ENCODE measurements around the gene RNF175.

RNF175 gene

GRCh38 chr4:153747406-153747955 is 12.3 kb downstream of the RNF175 start:
- peaks cover 45% of the 10 kb centered on the region for H3K4me1 Mint-ChIP-seq (ENCODE audit: low read depth)
- no peaks in the 10 kb centered on the region for H3K27me3 Mint-ChIP-seq
- H3K4me3 Mint-ChIP-seq: peak overlapping the region; percentile 20
- H3K9me3 Mint-ChIP-seq: no peaks in the 10 kb centered on the region
- no peaks in the 10 kb centered on the region for H3K36me3 Mint-ChIP-seq (ENCODE audit: low read depth)
- intact Hi-C loops (cut with micrococcal nuclease): loop anchor here (5.0 to 10.0 kb wide), 3 partner anchors 65 to 603 kb away; partner anchors contain the start of gene TLR2
- H3K27ac Mint-ChIP-seq: peak overlapping the region; percentile 89

- H3K27me3 Mint-ChIP-seq: no peaks in the 10 kb centered on the region
- peaks cover 4% of the 10 kb centered on the region for H3K9me3 Mint-ChIP-seq
- intact Hi-C loops (cut with micrococcal nuclease): loop anchor here (5.0 to 10.0 kb wide), 3 partner anchors 63 to 601 kb away; partner anchors contain the start of gene TLR2
- no peak overlapping the region for H3K4me3 Mint-ChIP-seq
- peaks cover 60% of the 10 kb centered on the region for H3K4me1 Mint-ChIP-seq (ENCODE audit: low read depth)
- H3K27ac Mint-ChIP-seq: no peak overlapping the region
- H3K36me3 Mint-ChIP-seq (ENCODE audit: low read depth): peaks cover 3% of the 10 kb centered on the region
These were observed 14.2 kb downstream of the RNF175 start for GRCh38 chr4:153745651-153746050.

GRCh38 chr4:153741541-153741940 is 18.3 kb downstream of the RNF175 start:
- no peaks in the 10 kb centered on the region for H3K27me3 Mint-ChIP-seq
- peaks cover 6% of the 10 kb centered on the region for H3K36me3 Mint-ChIP-seq (ENCODE audit: low read depth)
- H3K4me3 Mint-ChIP-seq: no peak overlapping the region
- intact Hi-C loops (cut with micrococcal nuclease): loop anchor here (10.0 kb wide), 2 partner anchors 307 to 597 kb away; no protein-coding TSS in a partner anchor
- peak overlapping the region; percentile 17 for H3K27ac Mint-ChIP-seq
- peaks cover 18% of the 10 kb centered on the region for H3K9me3 Mint-ChIP-seq
- H3K4me1 Mint-ChIP-seq (ENCODE audit: low read depth): peaks cover 39% of the 10 kb centered on the region

- intact Hi-C loops (cut with micrococcal nuclease): no loop called here
- Mint-ChIP-seq H3K4me1 (ENCODE audit: low read depth) (peaks cover 27% of the 10 kb centered on the region), H3K27ac (no peak overlapping the region), H3K27me3 (no peaks in the 10 kb centered on the region), H3K36me3 (ENCODE audit: low read depth) (peaks cover 6% of the 10 kb centered on the region), H3K4me3 (no peak overlapping the region), H3K9me3 (peaks cover 17% of the 10 kb centered on the region)
These were observed 23.8 kb downstream of the RNF175 start for GRCh38 chr4:153735906-153736461.

GRCh38 chr4:153733751-153734448 is 25.9 kb downstream of the RNF175 start:
- peaks cover 33% of the 10 kb centered on the region for H3K4me1 Mint-ChIP-seq (ENCODE audit: low read depth)
- no peak overlapping the region for H3K4me3 Mint-ChIP-seq
- H3K36me3 Mint-ChIP-seq (ENCODE audit: low read depth): no peaks in the 10 kb centered on the region
- H3K27me3 Mint-ChIP-seq: no peaks in the 10 kb centered on the region
- H3K9me3 Mint-ChIP-seq: no peaks in the 10 kb centered on the region
- no peak overlapping the region for H3K27ac Mint-ChIP-seq
- intact Hi-C loops (cut with micrococcal nuclease): no loop called here

- Mint-ChIP-seq H3K9me3 (no peaks in the 10 kb centered on the region), H3K27ac (peak overlapping the region; percentile 42), H3K4me3 (no peak overlapping the region), H3K4me1 (ENCODE audit: low read depth) (peaks cover 49% of the 10 kb centered on the region), H3K36me3 (ENCODE audit: low read depth) (no peaks in the 10 kb centered on the region), H3K27me3 (no peaks in the 10 kb centered on the region)
- intact Hi-C loops (cut with micrococcal nuclease): no loop called here
These were observed 28.6 kb downstream of the RNF175 start for GRCh38 chr4:153731239-153731638.

GRCh38 chr4:153729895-153730294 is 29.9 kb downstream of the RNF175 start:
- Mint-ChIP-seq H3K27ac (peak overlapping the region; percentile 80), H3K36me3 (ENCODE audit: low read depth) (no peaks in the 10 kb centered on the region), H3K9me3 (no peaks in the 10 kb centered on the region), H3K4me1 (ENCODE audit: low read depth) (peaks cover 60% of the 10 kb centered on the region), H3K4me3 (no peak overlapping the region), H3K27me3 (no peaks in the 10 kb centered on the region)
- intact Hi-C loops (cut with micrococcal nuclease): loop anchor here (5.0 kb wide), 1 partner anchor 43 kb away; no protein-coding TSS in a partner anchor

GRCh38 chr4:153728660-153729059 is 31.2 kb downstream of the RNF175 start:
- Mint-ChIP-seq H3K36me3 (ENCODE audit: low read depth) (no peaks in the 10 kb centered on the region), H3K27me3 (no peaks in the 10 kb centered on the region), H3K9me3 (no peaks in the 10 kb centered on the region), H3K27ac (peak overlapping the region; percentile 80), H3K4me1 (ENCODE audit: low read depth) (peaks cover 68% of the 10 kb centered on the region), H3K4me3 (no peak overlapping the region)
- intact Hi-C loops (cut with micrococcal nuclease): loop anchor here (5.0 kb wide), 1 partner anchor 41 kb away; no protein-coding TSS in a partner anchor

GRCh38 chr4:153728151-153728550 is 31.7 kb downstream of the RNF175 start:
- Mint-ChIP-seq H3K4me3 (no peak overlapping the region), H3K27me3 (no peaks in the 10 kb centered on the region), H3K4me1 (ENCODE audit: low read depth) (peaks cover 63% of the 10 kb centered on the region), H3K36me3 (ENCODE audit: low read depth) (no peaks in the 10 kb centered on the region), H3K9me3 (no peaks in the 10 kb centered on the region), H3K27ac (peak overlapping the region; percentile 80)
- intact Hi-C loops (cut with micrococcal nuclease): loop anchor here (5.0 kb wide), 1 partner anchor 41 kb away; no protein-coding TSS in a partner anchor

- H3K4me1 Mint-ChIP-seq (ENCODE audit: low read depth): peaks cover 57% of the 10 kb centered on the region
- no peaks in the 10 kb centered on the region for H3K36me3 Mint-ChIP-seq (ENCODE audit: low read depth)
- peak overlapping the region; percentile 39 for H3K27ac Mint-ChIP-seq
These were observed 34.0 kb downstream of the RNF175 start for GRCh38 chr4:153725831-153726154.

GRCh38 chr4:153725136-153725830 is 34.5 kb downstream of the RNF175 start:
- Mint-ChIP-seq H3K27me3 (no peaks in the 10 kb centered on the region), H3K27ac (peak overlapping the region; percentile 39), H3K9me3 (no peaks in the 10 kb centered on the region), H3K4me3 (no peak overlapping the region), H3K4me1 (ENCODE audit: low read depth) (peaks cover 57% of the 10 kb centered on the region), H3K36me3 (ENCODE audit: low read depth) (no peaks in the 10 kb centered on the region)
- intact Hi-C loops (cut with micrococcal nuclease): loop anchor here (5.0 kb wide), 1 partner anchor 38 kb away; no protein-coding TSS in a partner anchor

More at GRCh38 chr4:153725831-153726154, 34.0 kb downstream of the RNF175 start:
- Mint-ChIP-seq H3K27me3 (no peaks in the 10 kb centered on the region), H3K9me3 (no peaks in the 10 kb centered on the region), H3K4me3 (no peak overlapping the region)
- intact Hi-C loops (cut with micrococcal nuclease): loop anchor here (5.0 kb wide), 1 partner anchor 38 kb away; no protein-coding TSS in a partner anchor

GRCh38 chr4:153724606-153725005 is 35.2 kb downstream of the RNF175 start:
- H3K4me3 Mint-ChIP-seq: no peak overlapping the region
- H3K36me3 Mint-ChIP-seq (ENCODE audit: low read depth): no peaks in the 10 kb centered on the region

GRCh38 chr4:153722036-153722435 is 37.8 kb downstream of the RNF175 start:
- Mint-ChIP-seq H3K36me3 (ENCODE audit: low read depth) (no peaks in the 10 kb centered on the region), H3K4me3 (no peak overlapping the region), H3K27ac (no peak overlapping the region), H3K4me1 (ENCODE audit: low read depth) (peaks cover 34% of the 10 kb centered on the region), H3K27me3 (no peaks in the 10 kb centered on the region), H3K9me3 (no peaks in the 10 kb centered on the region)
- intact Hi-C loops (cut with micrococcal nuclease): no loop called here

More at GRCh38 chr4:153724606-153725005, 35.2 kb downstream of the RNF175 start:
- Mint-ChIP-seq H3K27ac (peak overlapping the region; percentile 51), H3K9me3 (no peaks in the 10 kb centered on the region), H3K4me1 (ENCODE audit: low read depth) (peaks cover 50% of the 10 kb centered on the region), H3K27me3 (no peaks in the 10 kb centered on the region)
- intact Hi-C loops (cut with micrococcal nuclease): loop anchor here (5.0 kb wide), 1 partner anchor 37 kb away; no protein-coding TSS in a partner anchor

Data from dendritic cell treated with granulocyte-macrophage colony-stimulating factor and Interleukin-4, amounts not matched to agents 40 ng/mL and 50 ng/mL, for 4 days (primary cell).